Left lung (tissue), 14 donors: ENCODE data around the gene RNASE8. TPM values are rescaled to one million over a fixed set of nuclear protein-coding genes. Genes with fewer than 3 reads are reported as not detected.
"Not testable (repeated sequence)": the region's sequence is repeated elsewhere in the genome, so short reads cannot be mapped to it uniquely, and the experiment has no call there.

ENCODE experiments used
- ATAC-seq: fragments of 200-7000 bp; cut with Tn5 transposase; one replicate; pipeline ENCODE4 v1.9.1; 2020; ENCODE audit warnings: moderate library complexity
- DNase-seq, 4 donors: peaks; one replicate each; pipeline ENCODE4 v3.0.0-alpha.2; 2013 to 2020
- H3K27ac ChIP-seq, 2 donors: fragments of 200-600 bp; sonication (generic) in 1 of 2; one replicate each; pipeline versions ENCODE4 v1.5.0 to v1.8.0; 2020 to 2021
- H3K27me3 ChIP-seq, 2 donors: fragments of 200-600 bp; sonication (generic) in 1 of 2; one replicate each; pipeline versions ENCODE4 v1.5.0 to v1.8.0; 2020 to 2021
- H3K36me3 ChIP-seq, 2 donors: fragments of 200-600 bp; sonication (generic) in 1 of 2; one replicate each; pipeline versions ENCODE4 v1.5.0 to v1.8.0; 2020 to 2021
- H3K4me1 ChIP-seq, 2 donors: fragments of 200-600 bp; one replicate each; pipeline ENCODE4 v1.8.0; 2021
- H3K4me3 ChIP-seq, 2 donors: fragments of 200-600 bp; sonication (generic) in 1 of 2; one replicate each; pipeline versions ENCODE4 v1.5.0 to v1.8.0; 2020 to 2021; ENCODE audit warnings: mild to moderate bottlenecking in 1 of 2
- H3K9me3 ChIP-seq, 2 donors: fragments of 200-600 bp; sonication (generic) in 1 of 2; one replicate each; pipeline versions ENCODE4 v1.5.0 to v1.8.0; 2020 to 2021
- intact Hi-C, 2 donors: fragments of 100-400 bp; cut with DNase I; formaldehyde crosslinking; loops; one replicate each; pipeline versions ENCODE4 v1.11.2 to v1.14.2; 2022
- long read RNA-seq, 12 donors: library from polyadenylated mRNA in 2 of 12; unstranded in 2 of 12; transcript quantifications; one replicate each; pipeline ENCODE4 v2.0.0 and lab custom pipeline, GENCODE V29; 2019 to 2026
- polyA plus RNA-seq, 6 donors: library from polyadenylated mRNA; unstranded; fragments of 120-200 nt; gene quantifications; one replicate each; pipeline ENCODE4 v1.2.1, GENCODE V29; 2013; ENCODE audit not compliant: insufficient read length in 6 of 6
- total RNA-seq, 2 donors: library from RNA; stranded (reverse); fragmentation: NEBNext Ultra II Directional; extraction: Animal tissue kit (Norgen Biotek cat#: 25700); gene quantifications; one replicate each; pipeline ENCODE4 v1.2.1, GENCODE V29; 2021
- TF ChIP-seq, protein P1 (sequence below), 2 donors: fragments of 200-600 bp; sonication (generic) in 1 of 2; IDR thresholded peaks; one replicate each; pipeline versions ENCODE4 v1.5.0 to v1.8.0; 2021; ENCODE audit warnings: antibody characterized with exemption in 2 of 2
- donor health status: DM: no; HTN: yes; CAD: no.
- donor health status: DM: no; HTN: no; CAD: no.

Gene RNASE8, protein sequence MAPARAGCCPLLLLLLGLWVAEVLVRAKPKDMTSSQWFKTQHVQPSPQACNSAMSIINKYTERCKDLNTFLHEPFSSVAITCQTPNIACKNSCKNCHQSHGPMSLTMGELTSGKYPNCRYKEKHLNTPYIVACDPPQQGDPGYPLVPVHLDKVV
- not detected for total RNA-seq
- polyA plus RNA-seq, result under 1 TPM in 2 of 6 donors, not detected in 4; 0.21 to 0.31 TPM
- long read RNA-seq, donor 1, result 0 reads
- long read RNA-seq, donor 2, result 0 reads
- long read RNA-seq, donor 3, result 0 reads
- long read RNA-seq, donor 4, result 0 reads
- long read RNA-seq, donor 5, result 0 reads
- long read RNA-seq, donor 6, result 0 reads
- long read RNA-seq, donor 7, result 0 reads
- long read RNA-seq, donor 8, result 0 reads
- long read RNA-seq, donor 9, result 0 reads
- long read RNA-seq, donor 10, result 0 reads
- long read RNA-seq, donor 11, result 0 reads
- long read RNA-seq, donor 12, result 0 reads

DNA sequence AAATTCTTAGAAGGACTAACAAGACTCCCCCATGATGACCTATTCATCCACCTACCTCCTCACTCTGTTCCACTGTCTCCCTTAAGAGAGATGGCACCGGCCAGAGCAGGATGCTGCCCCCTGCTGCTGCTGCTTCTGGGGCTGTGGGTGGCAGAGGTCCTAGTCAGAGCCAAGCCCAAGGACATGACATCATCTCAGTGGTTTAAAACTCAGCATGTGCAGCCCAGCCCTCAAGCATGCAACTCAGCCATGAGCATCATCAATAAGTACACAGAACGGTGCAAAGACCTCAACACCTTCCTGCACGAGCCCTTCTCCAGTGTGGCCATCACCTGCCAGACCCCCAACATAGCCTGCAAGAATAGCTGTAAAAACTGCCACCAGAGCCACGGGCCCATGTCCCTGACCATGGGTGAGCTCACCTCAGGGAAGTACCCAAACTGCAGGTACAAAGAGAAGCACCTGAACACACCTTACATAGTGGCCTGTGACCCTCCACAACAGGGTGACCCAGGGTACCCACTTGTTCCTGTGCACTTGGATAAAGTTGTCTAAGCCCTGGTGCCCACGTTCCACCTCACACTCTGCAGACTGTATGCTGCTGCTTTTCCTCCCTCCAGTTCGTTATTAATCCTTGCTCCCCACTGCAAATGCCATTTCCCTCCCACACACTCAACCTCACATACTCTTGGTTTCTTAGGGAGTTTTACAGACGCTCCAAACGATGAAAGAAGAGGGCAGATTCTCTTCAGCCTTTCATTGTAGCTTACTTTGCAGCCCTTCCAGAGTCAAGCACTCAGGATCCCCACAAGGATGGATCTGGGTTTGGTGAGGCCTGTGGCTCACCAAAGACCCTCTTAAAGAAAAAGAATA, at the start of gene RNASE8:
TSS of gene RNASE8 (plus strand) at position 20 of the 873 bp plus-strand sequence. CDS start at position 91, 71 bp downstream.
- Histone ChIP-seq H3K36me3 (no peaks in the 10 kb centered on the region), H3K4me3 (no peak within 1 kb of the TSS), H3K27me3 (no peaks in the 10 kb centered on the region), H3K4me1 (no peaks in the 10 kb centered on the region), H3K9me3 (no peaks in the 10 kb centered on the region), H3K27ac (no peak within 1 kb of the TSS)
- intact Hi-C loops, result no loop called here
- no peak for ATAC-seq
- TF ChIP-seq, protein P1, sequence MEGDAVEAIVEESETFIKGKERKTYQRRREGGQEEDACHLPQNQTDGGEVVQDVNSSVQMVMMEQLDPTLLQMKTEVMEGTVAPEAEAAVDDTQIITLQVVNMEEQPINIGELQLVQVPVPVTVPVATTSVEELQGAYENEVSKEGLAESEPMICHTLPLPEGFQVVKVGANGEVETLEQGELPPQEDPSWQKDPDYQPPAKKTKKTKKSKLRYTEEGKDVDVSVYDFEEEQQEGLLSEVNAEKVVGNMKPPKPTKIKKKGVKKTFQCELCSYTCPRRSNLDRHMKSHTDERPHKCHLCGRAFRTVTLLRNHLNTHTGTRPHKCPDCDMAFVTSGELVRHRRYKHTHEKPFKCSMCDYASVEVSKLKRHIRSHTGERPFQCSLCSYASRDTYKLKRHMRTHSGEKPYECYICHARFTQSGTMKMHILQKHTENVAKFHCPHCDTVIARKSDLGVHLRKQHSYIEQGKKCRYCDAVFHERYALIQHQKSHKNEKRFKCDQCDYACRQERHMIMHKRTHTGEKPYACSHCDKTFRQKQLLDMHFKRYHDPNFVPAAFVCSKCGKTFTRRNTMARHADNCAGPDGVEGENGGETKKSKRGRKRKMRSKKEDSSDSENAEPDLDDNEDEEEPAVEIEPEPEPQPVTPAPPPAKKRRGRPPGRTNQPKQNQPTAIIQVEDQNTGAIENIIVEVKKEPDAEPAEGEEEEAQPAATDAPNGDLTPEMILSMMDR (IDR thresholded peaks at IDR 0.05), result no peak
- DNase-seq, result no peak

DNA sequence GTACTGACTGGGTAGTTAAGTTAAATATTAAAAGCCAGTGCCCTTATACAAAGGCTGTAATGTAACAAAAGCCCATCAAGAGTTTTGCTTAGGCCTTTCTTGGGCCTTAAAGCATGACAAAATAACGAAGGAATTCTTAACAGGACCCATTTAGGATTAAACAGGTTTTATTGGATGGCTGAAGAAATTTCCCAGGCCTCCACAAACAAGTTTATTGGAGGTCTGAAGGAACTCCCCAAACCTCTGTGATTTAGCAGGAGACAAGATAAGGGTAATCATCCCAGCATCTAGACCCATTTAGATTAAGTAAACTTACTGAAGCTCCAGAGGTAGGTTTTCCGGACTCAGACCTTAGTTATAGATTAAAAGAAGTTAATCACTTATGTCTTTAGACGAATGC, 47.9 kb upstream of the RNASE8 start:
- DNase-seq, H3K4me1 ChIP-seq, intact Hi-C loops, H3K36me3 ChIP-seq, H3K9me3 ChIP-seq, ATAC-seq, H3K27ac ChIP-seq, H3K4me3 ChIP-seq, H3K27me3 ChIP-seq: not testable (repeated sequence)

DNA sequence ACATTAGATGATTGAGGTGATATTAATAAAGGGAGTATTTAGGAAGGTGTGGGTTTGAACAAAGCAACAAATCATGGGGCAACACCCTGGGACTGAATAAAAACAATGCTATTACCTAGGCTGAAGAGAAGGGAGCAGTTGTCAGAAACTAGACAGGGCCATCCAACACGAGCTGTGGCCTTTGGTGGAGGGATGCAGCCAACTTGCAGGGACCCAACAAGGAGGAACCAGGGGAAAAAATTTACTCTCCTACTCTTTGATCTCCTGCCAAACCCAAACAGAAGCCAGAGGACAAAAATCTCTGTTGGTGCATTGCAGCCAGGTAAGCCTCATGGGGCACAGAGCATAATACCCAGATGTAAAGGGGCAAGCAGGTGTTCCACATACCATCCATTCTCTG, 46.5 kb upstream of the RNASE8 start:
- intact Hi-C loops, result no loop called here

DNA sequence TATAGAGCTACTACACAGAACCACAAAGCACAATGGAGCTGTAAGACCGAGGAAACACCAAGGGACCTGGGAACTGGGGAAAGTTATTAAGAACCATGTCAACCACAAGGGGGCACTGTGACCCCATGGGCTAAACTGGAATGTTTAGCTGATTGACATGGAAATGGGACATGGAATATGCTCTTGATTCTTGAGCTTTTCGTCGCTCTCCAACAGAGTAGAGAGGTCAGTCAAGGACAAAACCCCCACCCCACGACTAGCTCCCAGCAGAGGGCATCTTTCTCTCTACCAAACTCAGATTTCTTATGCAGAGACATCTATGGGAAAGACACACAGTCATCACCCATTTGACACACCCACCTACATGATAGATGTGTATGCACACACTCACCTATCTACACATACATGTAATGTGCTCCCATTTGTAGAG, 42.8 kb upstream of the RNASE8 start:
- Histone ChIP-seq H3K9me3 (no peaks in the 10 kb centered on the region), H3K27ac (no peak overlapping the region), H3K4me3 (no peak overlapping the region), H3K36me3 (peaks cover 0 to 9% of the 10 kb centered on the region in 2 donors), H3K27me3 (no peaks in the 10 kb centered on the region), H3K4me1 (peaks cover 0 to 13% of the 10 kb centered on the region in 2 donors)
- peak; percentile 97 for ATAC-seq
- intact Hi-C loops, result loop anchor here in 1 of 2 donors (2.0 to 5.0 kb wide), 2 partner anchors 26 to 78 kb away; no protein-coding TSS in a partner anchor
- peak in 3 of 4 donors; percentile 70 to 92 (median 88) for DNase-seq
- TF ChIP-seq, protein P1 (IDR thresholded peaks at IDR 0.05), result peak; percentile 84 to 95

More for the DNA sequence above, 46.5 kb upstream of the RNASE8 start:
- H3K4me3 ChIP-seq, result no peak overlapping the region
- DNase-seq (no peak), ATAC-seq (no peak)
- no peaks in the 10 kb centered on the region for H3K9me3 ChIP-seq
- TF ChIP-seq, protein P1 (IDR thresholded peaks at IDR 0.05), result no peak
- no peaks in the 10 kb centered on the region for H3K27me3 ChIP-seq
- H3K4me1 ChIP-seq, result peaks cover 0 to 10% of the 10 kb centered on the region in 2 donors
- H3K27ac ChIP-seq, result no peak overlapping the region
- no peaks in the 10 kb centered on the region for H3K36me3 ChIP-seq

DNA sequence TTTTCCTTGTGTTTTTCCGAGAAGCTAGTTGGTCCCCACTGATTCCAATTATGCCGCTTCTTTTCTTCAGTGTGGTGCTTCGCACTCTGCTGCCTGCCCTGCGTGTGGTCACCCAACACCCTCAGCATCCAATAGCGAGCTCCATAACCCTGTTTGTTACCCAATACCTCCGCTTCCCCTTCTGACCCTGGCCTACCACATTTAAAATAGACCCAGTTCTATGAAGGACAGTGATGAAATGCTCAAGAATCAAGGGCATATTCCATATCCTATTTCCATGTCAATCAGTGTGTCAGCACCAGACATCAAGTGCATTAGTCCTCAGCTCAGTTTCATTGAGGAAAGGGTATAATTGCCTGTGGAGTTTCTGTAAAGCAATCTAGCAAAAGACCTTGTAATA, 42.3 kb upstream of the RNASE8 start:
- Histone ChIP-seq H3K4me3 (no peak overlapping the region), H3K9me3 (no peaks in the 10 kb centered on the region), H3K36me3 (peaks cover 0 to 9% of the 10 kb centered on the region in 2 donors), H3K27me3 (no peaks in the 10 kb centered on the region), H3K4me1 (peaks cover 0 to 13% of the 10 kb centered on the region in 2 donors), H3K27ac (no peak overlapping the region)
- ATAC-seq (peak; percentile 18), DNase-seq (no peak)
- TF ChIP-seq, protein P1 (IDR thresholded peaks at IDR 0.05), result no peak
- intact Hi-C loops, result loop anchor here in 1 of 2 donors (2.0 to 5.0 kb wide), 2 partner anchors 25 to 77 kb away; no protein-coding TSS in a partner anchor
